ENCODE results near the gene PRPS1.

- TF ChIP-seq CTCF (IDR thresholded peaks at IDR 0.05), result no peak
- no peak for TF ChIP-seq POLR2A (IDR thresholded peaks at IDR 0.05)
Measured at GRCh38 chrX:107677501-107677901, 49.2 kb downstream of the PRPS1 start.

All from right lobe of liver (tissue), 4 donors.